ENCODE measurements around the gene AFAP1. TPM values are rescaled to one million over a fixed set of nuclear protein-coding genes. Genes with fewer than 3 reads are reported as not detected.

The AFAP1 gene
- total RNA-seq, 1 donor = under 0.01 TPM

DNA sequence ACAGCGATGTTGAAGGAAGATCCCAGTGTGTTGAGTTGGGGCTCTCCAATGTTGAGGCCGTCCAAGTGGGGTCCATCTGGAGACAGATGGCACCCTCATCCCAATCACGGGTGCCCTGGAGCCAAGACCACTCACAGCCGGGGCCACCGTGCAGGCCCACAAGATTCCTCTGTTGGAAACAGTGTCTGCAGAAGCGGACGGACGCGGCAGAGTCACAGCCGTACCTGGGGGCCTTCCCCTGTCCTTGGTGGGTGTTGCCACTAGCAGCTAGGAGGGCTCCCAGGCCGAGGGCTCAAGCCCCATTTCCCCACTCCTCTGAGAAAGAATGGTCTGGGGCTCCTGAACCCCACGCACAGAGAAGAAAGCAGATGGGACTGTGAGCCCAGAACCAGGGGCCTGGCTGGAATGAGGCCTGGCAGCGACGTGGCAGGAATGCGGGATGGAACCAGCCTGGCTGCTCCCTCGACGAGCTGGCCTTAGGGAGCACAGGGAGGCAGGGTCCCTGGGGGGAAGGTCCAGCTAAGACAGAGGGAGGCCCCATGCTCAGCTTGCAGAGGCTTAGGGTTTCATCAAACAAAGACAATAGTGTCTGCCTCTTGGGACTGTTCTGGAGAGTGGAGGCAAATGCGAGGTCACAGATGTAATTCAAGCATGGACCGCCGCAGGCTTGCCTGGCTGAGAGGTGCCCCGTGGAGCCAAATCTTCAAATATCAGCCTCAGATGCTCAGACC is 228.9 kb downstream of the AFAP1 start:
- DNase-seq (ENCODE audit: low read depth in 2 of 3, low spot score in 2 of 3) = no peak

DNA sequence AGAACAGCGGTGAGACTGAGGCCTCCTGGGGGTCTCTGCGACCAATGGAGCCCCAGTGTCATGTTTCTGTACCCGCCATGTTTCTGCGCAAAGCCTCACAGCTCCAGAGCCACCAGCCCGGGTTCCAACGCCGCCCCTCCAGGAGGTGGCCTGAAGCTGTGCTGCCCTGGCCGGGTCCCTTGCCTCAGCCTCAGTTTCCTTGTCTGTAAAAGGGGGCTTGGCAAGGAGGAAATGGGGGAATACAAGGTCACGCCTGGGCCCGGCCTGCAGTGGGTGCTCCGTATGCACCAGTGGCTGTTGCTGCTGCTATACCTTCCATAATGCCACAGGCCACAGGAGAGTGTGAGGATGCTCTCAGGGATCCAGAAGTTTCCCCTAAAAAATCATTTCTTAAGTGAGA is 229.5 kb downstream of the AFAP1 start:
- DNase-seq (ENCODE audit: low read depth in 2 of 3, low spot score in 2 of 3) = no peak

DNA sequence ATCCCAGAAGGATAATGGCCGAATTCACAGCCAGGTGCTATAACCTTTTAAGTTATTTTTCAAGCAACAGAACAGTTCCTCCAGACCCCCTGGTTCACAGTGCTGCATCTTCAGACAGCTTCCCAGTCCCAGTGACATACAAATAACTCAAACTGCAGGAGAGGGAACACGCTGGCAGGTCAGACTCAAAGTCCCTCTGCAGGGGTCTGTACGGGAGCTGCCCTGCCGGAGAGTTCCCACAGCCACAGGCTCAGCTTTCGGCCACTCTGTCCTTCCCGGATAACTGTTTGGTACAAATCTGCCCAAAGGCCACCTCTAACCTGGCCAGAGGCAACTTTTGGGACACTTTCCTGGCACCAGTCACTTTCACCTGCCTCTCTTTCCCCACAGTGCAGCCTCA is 230.2 kb downstream of the AFAP1 start:
- no peak for DNase-seq (ENCODE audit: low read depth in 2 of 3, low spot score in 2 of 3)

DNA sequence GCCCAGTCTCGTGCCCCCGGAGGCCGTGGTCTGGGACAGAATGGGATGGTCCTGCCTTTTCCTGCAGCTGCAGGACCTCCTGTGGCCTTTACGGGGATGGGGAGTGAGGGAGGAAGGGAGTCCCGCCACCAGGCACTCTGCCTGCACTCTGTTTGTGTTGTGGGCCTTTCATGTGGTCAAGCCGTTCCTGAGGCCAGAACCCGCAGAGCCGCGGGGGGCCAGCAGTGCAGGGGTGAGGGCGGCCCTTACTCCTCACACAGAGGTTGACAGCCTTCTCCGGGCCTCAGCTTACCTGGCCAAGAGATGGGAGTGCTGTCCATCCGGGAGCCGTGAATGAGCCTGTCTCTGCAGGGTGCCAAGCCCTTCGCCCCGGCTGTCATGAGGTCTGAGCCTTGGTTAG is 230.7 kb downstream of the AFAP1 start:
- no peak for DNase-seq (ENCODE audit: low read depth in 2 of 3, low spot score in 2 of 3)

Other genes starting within 250 kb of the AFAP1 start
- gene ABLIM2, start 219.0 kb upstream of the AFAP1 start, total RNA-seq = under 0.01 TPM

Measured in hematopoietic multipotent progenitor cell (in vitro differentiated cells).